Fibroblast of peridontal ligament (primary cell): ENCODE data around the gene BNC2.
A peak's percentile ranks its signal among the peaks of the same experiment; 100 is the strongest.
"Not testable (repeated sequence)": the region's sequence is repeated elsewhere in the genome, so short reads cannot be mapped to it uniquely, and the experiment has no call there.

Experiments
- DNase-seq: peaks from one replicate; pipeline ENCODE4 v3.0.0-alpha.2; 2010; ENCODE audit errors: extremely low read depth

BNC2 gene

GRCh38 chr9:16512281-16512680 lies 358.2 kb downstream of the BNC2 start:
- no peak for DNase-seq

- no peak for DNase-seq
Observed at GRCh38 chr9:16510482-16510881, 360.0 kb downstream of the BNC2 start.

GRCh38 chr9:16509997-16510396 lies 360.5 kb downstream of the BNC2 start:
- peak; percentile 52 for DNase-seq

GRCh38 chr9:16505199-16505598 lies 365.3 kb downstream of the BNC2 start:
- DNase-seq = peak; percentile 71

GRCh38 chr9:16501726-16502125 lies 368.7 kb downstream of the BNC2 start:
- DNase-seq = no peak

- DNase-seq = peak; percentile 58
Observed at GRCh38 chr9:16501141-16501540, 369.3 kb downstream of the BNC2 start.

GRCh38 chr9:16500386-16500785 lies 370.1 kb downstream of the BNC2 start:
- DNase-seq = no peak

GRCh38 chr9:16499892-16500291 lies 370.6 kb downstream of the BNC2 start:
- DNase-seq = no peak

- no peak for DNase-seq
Observed at GRCh38 chr9:16496908-16497307, 373.6 kb downstream of the BNC2 start.

- DNase-seq = no peak
Observed at GRCh38 chr9:16487915-16488314, 382.6 kb downstream of the BNC2 start.

GRCh38 chr9:16485575-16486321 lies 384.7 kb downstream of the BNC2 start:
- no peak for DNase-seq

- DNase-seq = peak; percentile 34
Observed at GRCh38 chr9:16485160-16485559, 385.3 kb downstream of the BNC2 start.

GRCh38 chr9:16484744-16485143 lies 385.7 kb downstream of the BNC2 start:
- DNase-seq = peak; percentile 71

- no peak for DNase-seq
Observed at GRCh38 chr9:16484180-16484579, 386.3 kb downstream of the BNC2 start.

GRCh38 chr9:16482764-16483163 lies 387.7 kb downstream of the BNC2 start:
- DNase-seq = no peak

GRCh38 chr9:16480584-16480983 lies 389.9 kb downstream of the BNC2 start:
- not testable (repeated sequence) for DNase-seq

GRCh38 chr9:16475996-16476395 lies 394.5 kb downstream of the BNC2 start:
- no peak for DNase-seq

- DNase-seq = no peak
Observed at GRCh38 chr9:16475257-16475656, 395.2 kb downstream of the BNC2 start.

GRCh38 chr9:16469184-16469583 lies 401.3 kb downstream of the BNC2 start:
- no peak for DNase-seq

- DNase-seq = no peak
Observed at GRCh38 chr9:16461851-16462250, 408.6 kb downstream of the BNC2 start.

GRCh38 chr9:16461137-16461840 lies 409.2 kb downstream of the BNC2 start:
- DNase-seq = no peak

GRCh38 chr9:16460696-16461095 lies 409.8 kb downstream of the BNC2 start:
- DNase-seq = no peak

GRCh38 chr9:16459421-16460148 lies 410.9 kb downstream of the BNC2 start:
- DNase-seq = no peak
